ENCODE results near the gene SMKR1.

DNA sequence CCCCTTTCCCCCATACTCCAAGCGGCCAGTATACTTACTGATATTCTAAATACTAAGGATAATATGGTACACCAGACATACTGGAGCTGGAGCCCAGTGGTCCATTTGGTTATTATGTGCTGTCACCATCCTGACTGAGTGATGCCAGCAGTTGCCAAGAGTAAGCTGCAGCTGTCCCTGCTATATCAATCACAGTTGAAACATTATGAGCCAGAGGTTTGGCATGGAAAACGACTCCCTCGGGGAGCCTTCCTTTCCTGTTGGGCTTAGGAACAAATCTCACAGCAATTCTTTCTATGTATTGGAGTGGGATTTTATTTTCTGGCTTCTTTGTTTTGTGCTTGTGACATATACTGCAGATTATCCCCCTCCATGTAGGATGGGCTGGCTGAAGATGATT lies 35.5 kb upstream of the SMKR1 start:
- TF ChIP-seq, protein P1, sequence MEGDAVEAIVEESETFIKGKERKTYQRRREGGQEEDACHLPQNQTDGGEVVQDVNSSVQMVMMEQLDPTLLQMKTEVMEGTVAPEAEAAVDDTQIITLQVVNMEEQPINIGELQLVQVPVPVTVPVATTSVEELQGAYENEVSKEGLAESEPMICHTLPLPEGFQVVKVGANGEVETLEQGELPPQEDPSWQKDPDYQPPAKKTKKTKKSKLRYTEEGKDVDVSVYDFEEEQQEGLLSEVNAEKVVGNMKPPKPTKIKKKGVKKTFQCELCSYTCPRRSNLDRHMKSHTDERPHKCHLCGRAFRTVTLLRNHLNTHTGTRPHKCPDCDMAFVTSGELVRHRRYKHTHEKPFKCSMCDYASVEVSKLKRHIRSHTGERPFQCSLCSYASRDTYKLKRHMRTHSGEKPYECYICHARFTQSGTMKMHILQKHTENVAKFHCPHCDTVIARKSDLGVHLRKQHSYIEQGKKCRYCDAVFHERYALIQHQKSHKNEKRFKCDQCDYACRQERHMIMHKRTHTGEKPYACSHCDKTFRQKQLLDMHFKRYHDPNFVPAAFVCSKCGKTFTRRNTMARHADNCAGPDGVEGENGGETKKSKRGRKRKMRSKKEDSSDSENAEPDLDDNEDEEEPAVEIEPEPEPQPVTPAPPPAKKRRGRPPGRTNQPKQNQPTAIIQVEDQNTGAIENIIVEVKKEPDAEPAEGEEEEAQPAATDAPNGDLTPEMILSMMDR (IDR thresholded peaks at IDR 0.05), result no peak
- no peak for TF ChIP-seq POLR2A (IDR thresholded peaks at IDR 0.05)

Measured in adrenal gland (tissue), 5 donors.